ENCODE results near the gene UBE3B. TPM values are rescaled to one million over a fixed set of nuclear protein-coding genes. Genes with fewer than 3 reads are reported as not detected.

UBE3B gene
- total and polyA plus RNA-seq, 2 experiments from 2014 or later = 20.1 to 35.5 TPM

DNA sequence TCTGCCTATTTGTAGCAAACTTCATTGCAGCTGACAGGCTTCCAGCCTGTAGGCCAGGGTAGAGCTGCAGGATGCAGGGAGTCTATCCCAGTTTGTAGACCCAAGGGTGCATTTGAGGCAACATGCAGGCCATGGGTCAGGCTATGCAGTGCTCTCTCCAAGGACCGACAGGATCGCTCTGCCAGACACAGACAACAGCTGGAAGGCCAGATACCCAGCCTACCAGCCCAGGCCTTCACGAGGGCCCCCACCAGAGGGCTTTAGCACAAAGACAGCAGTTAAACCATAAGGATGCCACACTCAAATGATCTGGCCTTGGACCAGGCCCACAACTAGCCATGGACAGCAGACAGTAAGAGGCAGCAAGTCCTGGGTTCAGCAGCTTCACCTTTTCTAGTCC, 10.6 kb upstream of the UBE3B start:
- Histone ChIP-seq H3K4me2 (no peak overlapping the region), H3K9me3 (ENCODE audit: low read depth) (no peaks in the 10 kb centered on the region), H2AFZ (no peak overlapping the region), H3K27ac (no peak overlapping the region), H4K20me1 (ENCODE audit: insufficient read depth, poor library complexity, severe bottlenecking) (peaks cover 13% of the 10 kb centered on the region), H3K27me3 (no peaks in the 10 kb centered on the region), H3K36me3 (replicated peaks; ENCODE audit: insufficient read depth, low read depth) (no peaks in the 10 kb centered on the region), H3K9me2 (replicated peaks; ENCODE audit: insufficient read depth) (no peaks in the 10 kb centered on the region), H3K4me3 (no peak overlapping the region), H3K79me2 (peaks cover 77% of the 10 kb centered on the region), H3K4me1 (ENCODE audit: insufficient read depth) (peaks cover 21% of the 10 kb centered on the region)
- TF ChIP-seq EZH2phosphoT487 (IDR thresholded peaks at IDR 0.05; ENCODE audit: low read depth, severe bottlenecking, unreplicated experiment) (no peak), EZH2 (IDR thresholded peaks at IDR 0.05; ENCODE audit: borderline replicate concordance) (no peak)
- TF ChIP-seq, protein P1, sequence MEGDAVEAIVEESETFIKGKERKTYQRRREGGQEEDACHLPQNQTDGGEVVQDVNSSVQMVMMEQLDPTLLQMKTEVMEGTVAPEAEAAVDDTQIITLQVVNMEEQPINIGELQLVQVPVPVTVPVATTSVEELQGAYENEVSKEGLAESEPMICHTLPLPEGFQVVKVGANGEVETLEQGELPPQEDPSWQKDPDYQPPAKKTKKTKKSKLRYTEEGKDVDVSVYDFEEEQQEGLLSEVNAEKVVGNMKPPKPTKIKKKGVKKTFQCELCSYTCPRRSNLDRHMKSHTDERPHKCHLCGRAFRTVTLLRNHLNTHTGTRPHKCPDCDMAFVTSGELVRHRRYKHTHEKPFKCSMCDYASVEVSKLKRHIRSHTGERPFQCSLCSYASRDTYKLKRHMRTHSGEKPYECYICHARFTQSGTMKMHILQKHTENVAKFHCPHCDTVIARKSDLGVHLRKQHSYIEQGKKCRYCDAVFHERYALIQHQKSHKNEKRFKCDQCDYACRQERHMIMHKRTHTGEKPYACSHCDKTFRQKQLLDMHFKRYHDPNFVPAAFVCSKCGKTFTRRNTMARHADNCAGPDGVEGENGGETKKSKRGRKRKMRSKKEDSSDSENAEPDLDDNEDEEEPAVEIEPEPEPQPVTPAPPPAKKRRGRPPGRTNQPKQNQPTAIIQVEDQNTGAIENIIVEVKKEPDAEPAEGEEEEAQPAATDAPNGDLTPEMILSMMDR (IDR thresholded peaks at IDR 0.05; ENCODE audit: poor library complexity) = no peak
- DNase-seq (ENCODE audit: low spot score) = no peak
- WGBS (ENCODE audit: low lambda C conversion rate, missing lambda C conversion rate) = 65% methylated on average over 3 of the region's 3 CpGs

GRCh38 chr12:109467978-109468676, 9.3 kb upstream of the UBE3B start:
- H3K36me3 ChIP-seq (replicated peaks; ENCODE audit: insufficient read depth, low read depth) = no peaks in the 10 kb centered on the region
- no peak overlapping the region for H2AFZ ChIP-seq
- H3K79me2 ChIP-seq = peaks cover 90% of the 10 kb centered on the region
- peaks cover 21% of the 10 kb centered on the region for H4K20me1 ChIP-seq (ENCODE audit: insufficient read depth, poor library complexity, severe bottlenecking)
- no peaks in the 10 kb centered on the region for H3K27me3 ChIP-seq
- H3K9me3 ChIP-seq (ENCODE audit: low read depth) = no peaks in the 10 kb centered on the region
- no peak overlapping the region for H3K4me2 ChIP-seq
- TF ChIP-seq, protein P1 (IDR thresholded peaks at IDR 0.05; ENCODE audit: poor library complexity) = no peak
- TF ChIP-seq EZH2phosphoT487 (IDR thresholded peaks at IDR 0.05; ENCODE audit: low read depth, severe bottlenecking, unreplicated experiment) (no peak), EZH2 (IDR thresholded peaks at IDR 0.05; ENCODE audit: borderline replicate concordance) (no peak)
- DNase-seq (ENCODE audit: low spot score) = no peak
- H3K4me1 ChIP-seq (ENCODE audit: insufficient read depth) = peaks cover 10% of the 10 kb centered on the region
- no peak overlapping the region for H3K27ac ChIP-seq
- 82% methylated on average over 8 of the region's 8 CpGs for WGBS (ENCODE audit: low lambda C conversion rate, missing lambda C conversion rate)
- H3K4me3 ChIP-seq = no peak overlapping the region
- no peaks in the 10 kb centered on the region for H3K9me2 ChIP-seq (replicated peaks; ENCODE audit: insufficient read depth)

DNA sequence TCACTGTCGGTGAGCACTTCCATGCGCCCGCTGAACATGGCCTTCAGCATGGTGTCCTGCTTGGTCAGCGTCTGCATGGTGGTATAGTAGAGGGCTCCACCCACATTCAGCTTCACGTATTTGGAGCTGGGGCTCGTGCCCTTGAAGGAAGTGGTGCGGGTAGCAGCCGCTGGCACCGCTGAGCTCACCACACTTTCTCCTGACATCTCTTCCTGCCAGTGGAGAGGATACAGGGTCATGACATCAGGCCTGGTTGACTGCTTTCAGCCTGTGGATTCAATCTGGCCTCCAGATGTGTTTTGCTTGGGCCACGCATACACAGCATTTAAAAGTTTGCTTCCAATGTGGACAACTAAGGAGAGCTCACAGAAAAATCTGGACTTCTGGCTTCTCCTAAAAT, 7.9 kb upstream of the UBE3B start:
- H4K20me1 ChIP-seq (ENCODE audit: insufficient read depth, poor library complexity, severe bottlenecking) = peaks cover 30% of the 10 kb centered on the region
- no peaks in the 10 kb centered on the region for H3K4me1 ChIP-seq (ENCODE audit: insufficient read depth)
- H3K27me3 ChIP-seq = no peaks in the 10 kb centered on the region
- no peak overlapping the region for H3K4me3 ChIP-seq
- no peak overlapping the region for H3K4me2 ChIP-seq
- DNase-seq (ENCODE audit: low spot score) = no peak
- WGBS (ENCODE audit: low lambda C conversion rate, missing lambda C conversion rate) = 92% methylated on average over 10 of the region's 10 CpGs
- no peaks in the 10 kb centered on the region for H3K9me2 ChIP-seq (replicated peaks; ENCODE audit: insufficient read depth)
- no peaks in the 10 kb centered on the region for H3K36me3 ChIP-seq (replicated peaks; ENCODE audit: insufficient read depth, low read depth)
- no peaks in the 10 kb centered on the region for H3K9me3 ChIP-seq (ENCODE audit: low read depth)
- H3K27ac ChIP-seq = no peak overlapping the region
- no peak overlapping the region for H2AFZ ChIP-seq
- H3K79me2 ChIP-seq = peaks cover 97% of the 10 kb centered on the region
- TF ChIP-seq, protein P1 (IDR thresholded peaks at IDR 0.05; ENCODE audit: poor library complexity) = no peak
- no peak for TF ChIP-seq EZH2 (IDR thresholded peaks at IDR 0.05; ENCODE audit: borderline replicate concordance)
- TF ChIP-seq EZH2phosphoT487 (IDR thresholded peaks at IDR 0.05; ENCODE audit: low read depth, severe bottlenecking, unreplicated experiment) = no peak

All from hepatocyte (in vitro differentiated cells).